Measurements from ENCODE around the gene RXRA. TPM values are rescaled to one million over a fixed set of nuclear protein-coding genes. Genes with fewer than 3 reads are reported as not detected.

The RXRA gene
- total RNA-seq, 4 donors from 2014 or later = 53.3 to 87.8 (median 69.6) TPM

- no peak for TF ChIP-seq CTCF (IDR thresholded peaks at IDR 0.05)
- no peak for DNase-seq (ENCODE audit: low spot score)
- ATAC-seq (ENCODE audit: low FRiP score) = no peak
Measured at GRCh38 chr9:134401391-134401790, 75.1 kb downstream of the RXRA start.

GRCh38 chr9:134402182-134402581 is 75.9 kb downstream of the RXRA start:
- DNase-seq (ENCODE audit: low spot score) (no peak), ATAC-seq (ENCODE audit: low FRiP score) (no peak)
- TF ChIP-seq CTCF (IDR thresholded peaks at IDR 0.05) = no peak

GRCh38 chr9:134403292-134403681 is 77.0 kb downstream of the RXRA start:
- DNase-seq (ENCODE audit: low spot score) (no peak), ATAC-seq (ENCODE audit: low FRiP score) (no peak)
- TF ChIP-seq CTCF (IDR thresholded peaks at IDR 0.05) = no peak

- TF ChIP-seq CTCF (IDR thresholded peaks at IDR 0.05) = no peak
- DNase-seq (ENCODE audit: low spot score) = no peak
- no peak for ATAC-seq (ENCODE audit: low FRiP score)
Measured at GRCh38 chr9:134403682-134404301, 77.5 kb downstream of the RXRA start.

- ATAC-seq (ENCODE audit: low FRiP score) (no peak), DNase-seq (ENCODE audit: low spot score) (no peak)
- no peak for TF ChIP-seq CTCF (IDR thresholded peaks at IDR 0.05)
Measured at GRCh38 chr9:134404376-134405358, 78.4 kb downstream of the RXRA start.

GRCh38 chr9:134405527-134405926 is 79.3 kb downstream of the RXRA start:
- no peak for DNase-seq (ENCODE audit: low spot score)
- TF ChIP-seq CTCF (IDR thresholded peaks at IDR 0.05) = no peak
- ATAC-seq (ENCODE audit: low FRiP score) = no peak
